SK-N-SH (cell line): ENCODE results near the gene FLVCR1.

ENCODE experiments used
- EZH2phosphoT487 ChIP-seq: fragments of 200-600 bp; sonication (generic); IDR thresholded peaks from 2 replicates; pipeline ENCODE4 v1.6.1; 2017; ENCODE audit warnings: low read depth, mixed run types, mild to moderate bottlenecking, antibody characterized with exemption, moderate library complexity, borderline replicate concordance
- MXI1 ChIP-seq: IDR thresholded peaks from 2 replicates; pipeline ENCODE4 v1.6.1; 2012; ENCODE audit warnings: mild to moderate bottlenecking, low read depth, low read length, improper control_type of control experiment
- TEAD4 ChIP-seq: IDR thresholded peaks from 2 replicates; pipeline ENCODE4 v1.4.0; 2012; ENCODE audit warnings: mild to moderate bottlenecking, borderline replicate concordance; ENCODE audit not compliant: insufficient read depth
- TF ChIP-seq, protein P1 (sequence below): fragments of 200-600 bp; sonication (generic); IDR thresholded peaks from 2 replicates; pipeline ENCODE4 v1.6.1; 2017; ENCODE audit warnings: antibody characterized with exemption, mild to moderate bottlenecking, moderate library complexity
- TF ChIP-seq, protein P2 (sequence below): fragments of 150-350 bp; IDR thresholded peaks from 2 replicates; pipeline ENCODE4 v1.6.1; 2017; ENCODE audit warnings: antibody characterized with exemption, low read length, low read depth, borderline replicate concordance

DNA sequence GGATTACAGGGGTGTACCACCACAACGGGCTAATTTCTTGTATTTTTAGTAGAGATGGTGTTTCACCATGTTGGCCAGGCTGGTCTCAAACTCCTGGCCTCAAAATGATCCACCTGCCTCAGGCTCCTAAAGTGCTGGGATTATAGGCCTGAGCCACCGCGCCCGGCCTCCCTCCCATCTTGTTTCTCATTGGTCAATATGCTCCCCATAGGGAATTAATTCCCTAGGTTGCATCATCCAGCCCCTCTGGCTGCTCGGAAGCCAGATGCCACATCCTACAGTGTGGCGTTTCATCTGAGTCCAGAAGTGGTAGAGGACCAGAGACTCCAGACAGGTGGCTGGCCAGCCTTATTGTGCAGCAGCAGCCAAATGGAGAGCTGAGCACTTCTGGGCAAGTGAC lies 80.8 kb downstream of the FLVCR1 start:
- TF ChIP-seq, protein P1, sequence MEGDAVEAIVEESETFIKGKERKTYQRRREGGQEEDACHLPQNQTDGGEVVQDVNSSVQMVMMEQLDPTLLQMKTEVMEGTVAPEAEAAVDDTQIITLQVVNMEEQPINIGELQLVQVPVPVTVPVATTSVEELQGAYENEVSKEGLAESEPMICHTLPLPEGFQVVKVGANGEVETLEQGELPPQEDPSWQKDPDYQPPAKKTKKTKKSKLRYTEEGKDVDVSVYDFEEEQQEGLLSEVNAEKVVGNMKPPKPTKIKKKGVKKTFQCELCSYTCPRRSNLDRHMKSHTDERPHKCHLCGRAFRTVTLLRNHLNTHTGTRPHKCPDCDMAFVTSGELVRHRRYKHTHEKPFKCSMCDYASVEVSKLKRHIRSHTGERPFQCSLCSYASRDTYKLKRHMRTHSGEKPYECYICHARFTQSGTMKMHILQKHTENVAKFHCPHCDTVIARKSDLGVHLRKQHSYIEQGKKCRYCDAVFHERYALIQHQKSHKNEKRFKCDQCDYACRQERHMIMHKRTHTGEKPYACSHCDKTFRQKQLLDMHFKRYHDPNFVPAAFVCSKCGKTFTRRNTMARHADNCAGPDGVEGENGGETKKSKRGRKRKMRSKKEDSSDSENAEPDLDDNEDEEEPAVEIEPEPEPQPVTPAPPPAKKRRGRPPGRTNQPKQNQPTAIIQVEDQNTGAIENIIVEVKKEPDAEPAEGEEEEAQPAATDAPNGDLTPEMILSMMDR, result no peak
- no peak for TF ChIP-seq MXI1
- no peak for TF ChIP-seq TEAD4
- TF ChIP-seq, protein P2, sequence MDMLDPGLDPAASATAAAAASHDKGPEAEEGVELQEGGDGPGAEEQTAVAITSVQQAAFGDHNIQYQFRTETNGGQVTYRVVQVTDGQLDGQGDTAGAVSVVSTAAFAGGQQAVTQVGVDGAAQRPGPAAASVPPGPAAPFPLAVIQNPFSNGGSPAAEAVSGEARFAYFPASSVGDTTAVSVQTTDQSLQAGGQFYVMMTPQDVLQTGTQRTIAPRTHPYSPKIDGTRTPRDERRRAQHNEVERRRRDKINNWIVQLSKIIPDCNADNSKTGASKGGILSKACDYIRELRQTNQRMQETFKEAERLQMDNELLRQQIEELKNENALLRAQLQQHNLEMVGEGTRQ, result no peak
- TF ChIP-seq EZH2phosphoT487, result no peak
